Panc1 (cell line): ENCODE measurements around the gene RYR3. TPM values are rescaled to one million over a fixed set of nuclear protein-coding genes. Genes with fewer than 3 reads are reported as not detected.

Experiments
- ATAC-seq: fragments of 200-7000 bp; cut with Tn5 transposase; 2 replicates; pipeline ENCODE4 v1.9.1; 2020; ENCODE audit warnings: mild to moderate bottlenecking, moderate library complexity
- BruUV-seq: library from RNA; stranded (reverse); fragments of 400-500 nt; replicated peaks from 2 replicates; lab custom pipeline; 2021; lab: Mats Ljungman, UMichigan
- CTCF ChIA-PET: fragments of 300-600 bp; sonication (Branson Sonifier 250); formaldehyde crosslinking; loops from one replicate; lab custom pipeline; 2022; ENCODE audit warnings: antibody characterized with exemption; lab: Charles Lee
- POLR2A ChIA-PET: fragments of 300-600 bp; sonication (Branson Sonifier 250); formaldehyde crosslinking; loops from one replicate; lab custom pipeline; 2022; ENCODE audit warnings: antibody characterized with exemption; lab: Charles Lee
- DNase-seq: peaks from one replicate; pipeline ENCODE4 v3.0.0-alpha.2; 2010; ENCODE audit warnings: low read depth, low spot score
- H3K27ac ChIP-seq: 2 replicates; pipeline ENCODE4 v1.5.1; 2011; ENCODE audit warnings: mild to moderate bottlenecking, low read length, inconsistent platforms
- H3K27me3 ChIP-seq: fragments of 200-500 bp; sonication (Bioruptor generic); 2 replicates; pipeline ENCODE4 v1.6.0; 2014; ENCODE audit warnings: low read length, inconsistent platforms; ENCODE audit not compliant: control insufficient read depth, insufficient read depth
- H3K36me3 ChIP-seq: fragments of 200-500 bp; sonication (Bioruptor generic); 2 replicates; pipeline ENCODE4 v1.5.1; 2014; ENCODE audit warnings: inconsistent platforms, mild to moderate bottlenecking, low read length, moderate library complexity; ENCODE audit not compliant: control insufficient read depth, insufficient read depth
- H3K4me1 ChIP-seq: 2 replicates; pipeline ENCODE4 v1.5.1; 2011; ENCODE audit warnings: inconsistent platforms, mild to moderate bottlenecking, low read length, moderate library complexity; ENCODE audit not compliant: control insufficient read depth, insufficient read depth
- H3K4me3 ChIP-seq, 2 experiments: 2 replicates each; pipeline ENCODE4 v1.5.1; 2011 to 2012; ENCODE audit warnings: low read depth in 2 of 2, low read length in 2 of 2, mild to moderate bottlenecking in 2 of 2, inconsistent platforms in 1 of 2, moderate library complexity in 1 of 2
- H3K9me3 ChIP-seq: fragments of 200-500 bp; sonication (Bioruptor generic); 2 replicates; pipeline ENCODE4 v1.5.1; 2014; ENCODE audit warnings: low read depth, mild to moderate bottlenecking, inconsistent platforms, low read length, moderate library complexity; ENCODE audit not compliant: control insufficient read depth, insufficient read depth
- CTCF ChIP-seq: fragments of 450-650 bp; IDR thresholded peaks from 2 replicates; pipeline ENCODE4 v1.5.1; 2017; ENCODE audit warnings: mild to moderate bottlenecking
- POLR2AphosphoS5 ChIP-seq: IDR thresholded peaks from 2 replicates; pipeline ENCODE4 v1.6.1; 2012; ENCODE audit warnings: mild to moderate bottlenecking, low read depth, low read length, moderate library complexity
- REST ChIP-seq, 2 experiments: IDR thresholded peaks; 2 replicates each; pipeline ENCODE4 v1.6.1; 2011 to 2012; ENCODE audit warnings: low read depth in 2 of 2, control low read depth in 1 of 2, low read length in 1 of 2, mild to moderate bottlenecking in 1 of 2, moderate library complexity in 1 of 2; ENCODE audit not compliant: insufficient read depth in 1 of 2
- SIN3A ChIP-seq: IDR thresholded peaks from 2 replicates; pipeline ENCODE4 v1.6.1; 2012; ENCODE audit warnings: low read depth, mild to moderate bottlenecking, low read length, moderate library complexity, borderline replicate concordance; ENCODE audit not compliant: insufficient read depth
- TCF7L2 ChIP-seq: IDR thresholded peaks from 2 replicates; pipeline ENCODE4 v1.6.1; 2011; ENCODE audit warnings: mild to moderate bottlenecking, low read depth, low read length, inconsistent platforms
- in situ Hi-C: cut with HindIII; loops from 2 replicates; pipeline ENCODE4 v1.10.0; 2016; ENCODE audit warnings: low sequenced_read_pairs, low pct_unique_long_range_greater_than_20kb
- intact Hi-C: fragments of 100-400 bp; cut with micrococcal nuclease; formaldehyde crosslinking; loops from one replicate; pipeline ENCODE4 v1.10.0; 2022; ENCODE audit not compliant: unreplicated experiment
- total RNA-seq: library from RNA; stranded (reverse); gene quantifications from one replicate; pipeline ENCODE4 v1.2.1, GENCODE V29; 2021; ENCODE audit not compliant: unreplicated experiment

The RYR3 gene
- total RNA-seq, 1 experiment from 2014 or later = not detected

GRCh38 chr15:33344111-33344510 lies 33.3 kb downstream of the RYR3 start:
- Histone ChIP-seq H3K27me3 (peaks cover 2% of the 10 kb centered on the region; the same call in 1 of the 2 replicates), H3K9me3 (no peaks in the 10 kb centered on the region), H3K36me3 (no peaks in the 10 kb centered on the region), H3K4me3 (no peak overlapping the region), H3K27ac (no peak overlapping the region), H3K4me1 (no peaks in the 10 kb centered on the region)
- POLR2A ChIA-PET = no interaction called here
- DNase-seq (no peak), ATAC-seq (no peak)
- TF ChIP-seq CTCF = no peak
- TF ChIP-seq SIN3A = no peak
- intact Hi-C loops = no loop called here
- CTCF ChIA-PET = no interaction called here
- in situ Hi-C loops = no loop called here
- no TSS peak for BruUV-seq

- Histone ChIP-seq H3K9me3 (no peaks in the 10 kb centered on the region), H3K27ac (no peak overlapping the region), H3K36me3 (no peaks in the 10 kb centered on the region), H3K4me3 (no peak overlapping the region), H3K4me1 (no peaks in the 10 kb centered on the region), H3K27me3 (peaks cover 2% of the 10 kb centered on the region; the same call in 1 of the 2 replicates)
- in situ Hi-C loops (no loop called here), intact Hi-C loops (no loop called here)
- CTCF ChIA-PET = no interaction called here
- POLR2A ChIA-PET = no interaction called here
- DNase-seq = no peak
- no TSS peak for BruUV-seq
- TF ChIP-seq SIN3A (no peak), POLR2AphosphoS5 (no peak), TCF7L2 (no peak), CTCF (no peak), REST (IDR thresholded peaks at IDR 0.05; ENCODE audit: insufficient read depth in 1 of 2, low read depth in 2 of 2, low read length in 1 of 2) (no peak)
- no peak for ATAC-seq
Measured at GRCh38 chr15:33344530-33344929, 33.8 kb downstream of the RYR3 start.
